NOMO-1 treated with dmso at 0.1 percent for 144 hours (cell line): Measurements from ENCODE around the gene PVALEF.

ENCODE experiments used
- DNase-seq: peaks from one replicate; lab custom pipeline; 2025; ENCODE audit not compliant: unreplicated experiment; lab: John Stamatoyannopoulos, UW

The PVALEF gene

GRCh38 chr17:81180836-81181810 lies 15.8 kb downstream of the PVALEF start:
- DNase-seq, result no peak

- no peak for DNase-seq
Measured at GRCh38 chr17:81181811-81182185, 16.5 kb downstream of the PVALEF start.

- DNase-seq, result no peak
Measured at GRCh38 chr17:81182596-81182995, 17.3 kb downstream of the PVALEF start.

- DNase-seq, result no peak
Measured at GRCh38 chr17:81183316-81183715, 18.0 kb downstream of the PVALEF start.

DNA sequence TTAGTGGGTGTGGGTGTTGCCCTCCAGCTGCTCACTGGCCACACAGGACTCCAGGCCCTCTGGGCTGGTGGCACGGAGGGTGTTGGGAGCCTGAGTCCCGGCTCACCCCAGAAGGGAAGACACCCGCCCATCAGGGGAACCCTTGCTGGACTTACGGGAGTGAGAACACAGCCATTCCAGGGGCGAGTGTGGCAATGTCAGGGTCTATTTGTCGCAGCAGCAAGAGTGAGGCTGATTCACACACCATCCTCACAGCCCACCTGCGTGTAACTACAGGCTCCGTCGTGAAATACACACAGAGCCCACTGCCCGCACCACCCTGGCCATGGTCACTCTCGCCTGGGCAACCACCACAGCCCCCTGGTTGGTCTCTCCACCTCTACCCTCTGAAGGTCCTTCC lies 18.5 kb downstream of the PVALEF start:
- DNase-seq, result no peak

GRCh38 chr17:81184555-81184954 lies 19.2 kb downstream of the PVALEF start:
- no peak for DNase-seq

GRCh38 chr17:81186203-81186602 lies 20.9 kb downstream of the PVALEF start:
- no peak for DNase-seq

DNA sequence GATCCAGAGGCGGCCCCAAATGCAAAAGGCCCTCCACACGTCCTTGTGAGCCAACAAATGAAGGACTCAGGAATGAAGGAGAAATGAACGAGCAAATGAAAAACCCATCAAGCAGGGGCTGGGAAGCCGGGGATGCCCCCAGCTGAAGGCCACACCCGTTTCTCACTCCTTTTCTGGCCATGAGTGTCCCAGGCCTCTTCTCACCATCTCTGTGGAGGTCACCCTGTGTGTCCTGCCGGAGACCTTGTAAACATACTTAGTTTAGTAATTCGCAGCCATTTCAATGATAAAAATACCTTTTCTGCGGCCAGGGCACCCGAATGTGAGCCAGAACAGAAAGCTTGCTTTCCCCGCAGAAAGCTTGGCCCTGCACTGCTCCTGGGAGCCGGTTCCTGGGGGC lies 21.8 kb downstream of the PVALEF start:
- DNase-seq, result no peak

DNA sequence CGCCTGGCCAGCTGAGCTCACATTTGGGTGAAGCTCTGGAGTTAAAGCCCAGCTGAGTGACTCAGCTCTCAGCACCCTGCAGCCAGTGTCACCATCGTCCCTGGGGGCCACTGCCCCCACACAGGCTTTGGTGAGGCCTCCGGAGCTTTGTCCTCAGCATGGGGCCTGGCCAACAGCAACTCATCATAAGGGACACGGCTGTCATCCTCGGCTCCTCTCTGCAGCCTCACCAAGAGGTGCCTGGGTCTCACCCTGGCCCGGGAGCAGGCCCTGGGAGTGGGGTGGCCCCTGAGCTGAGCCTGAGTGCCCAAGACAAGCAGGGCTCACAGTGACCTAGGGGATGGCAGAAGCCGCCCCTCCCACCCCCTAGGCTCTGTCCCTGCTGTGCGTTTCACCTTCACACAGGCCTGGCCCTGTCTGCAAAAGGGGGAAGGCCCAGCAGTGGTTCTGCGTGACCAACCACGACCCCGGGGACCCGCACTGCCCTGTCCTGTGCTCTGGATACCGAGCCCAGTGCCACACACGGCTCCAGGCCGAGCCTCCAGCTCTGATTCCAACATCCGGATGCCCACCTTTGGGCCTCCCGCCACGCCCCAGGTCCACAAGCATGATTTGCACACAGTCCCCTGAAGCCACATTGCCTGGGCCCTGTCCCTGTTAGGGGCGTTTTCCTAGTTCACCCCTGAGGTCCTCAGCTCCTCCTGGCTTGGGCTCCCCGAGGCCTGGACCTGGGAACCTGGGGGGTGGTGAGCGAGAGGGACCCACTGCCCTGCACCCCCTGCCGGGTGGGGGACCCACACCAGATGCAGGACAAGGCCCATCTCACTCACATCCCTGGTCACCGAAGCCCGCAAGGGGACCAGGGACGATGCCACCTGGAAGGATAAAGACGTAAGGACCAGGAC lies 22.5 kb downstream of the PVALEF start:
- no peak for DNase-seq

DNA sequence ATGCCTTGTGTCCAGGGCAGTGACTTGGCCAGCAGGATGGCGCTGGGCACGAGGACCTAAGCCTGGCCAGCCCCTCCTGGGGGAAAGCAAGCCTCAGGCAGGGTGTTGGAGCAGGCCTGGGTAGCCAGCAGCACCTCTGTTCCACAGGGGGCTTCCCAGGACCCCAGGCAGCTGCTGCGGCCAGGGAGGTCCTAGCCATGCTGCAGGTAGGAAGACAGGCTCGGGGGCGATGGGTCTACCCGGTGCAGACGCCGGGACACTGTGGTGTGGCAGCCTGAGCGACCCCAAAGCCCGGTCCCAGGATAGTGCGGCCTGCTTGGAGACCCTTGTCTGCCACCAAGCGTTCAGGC lies 23.2 kb downstream of the PVALEF start:
- DNase-seq, result no peak

DNA sequence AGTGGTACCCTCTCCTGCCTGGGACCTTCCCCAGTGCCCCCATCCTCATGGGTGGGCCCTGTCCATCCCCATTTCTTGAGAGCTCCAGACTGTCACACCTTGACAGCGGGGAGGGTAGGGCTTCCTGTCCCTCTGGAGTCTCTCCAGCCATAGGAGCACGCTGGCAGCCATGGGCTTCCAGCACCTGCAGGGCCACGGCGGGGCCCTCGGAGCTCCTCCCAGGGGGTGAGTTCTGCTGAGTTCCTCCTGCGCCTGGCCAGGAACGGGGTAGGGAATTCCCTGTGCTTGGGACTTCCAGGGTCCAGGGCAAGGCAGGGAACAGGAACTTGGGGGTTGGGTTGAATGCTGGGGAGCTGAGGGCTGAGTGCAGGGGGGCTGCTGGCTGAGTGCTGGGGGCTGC lies 23.7 kb downstream of the PVALEF start:
- no peak for DNase-seq

DNA sequence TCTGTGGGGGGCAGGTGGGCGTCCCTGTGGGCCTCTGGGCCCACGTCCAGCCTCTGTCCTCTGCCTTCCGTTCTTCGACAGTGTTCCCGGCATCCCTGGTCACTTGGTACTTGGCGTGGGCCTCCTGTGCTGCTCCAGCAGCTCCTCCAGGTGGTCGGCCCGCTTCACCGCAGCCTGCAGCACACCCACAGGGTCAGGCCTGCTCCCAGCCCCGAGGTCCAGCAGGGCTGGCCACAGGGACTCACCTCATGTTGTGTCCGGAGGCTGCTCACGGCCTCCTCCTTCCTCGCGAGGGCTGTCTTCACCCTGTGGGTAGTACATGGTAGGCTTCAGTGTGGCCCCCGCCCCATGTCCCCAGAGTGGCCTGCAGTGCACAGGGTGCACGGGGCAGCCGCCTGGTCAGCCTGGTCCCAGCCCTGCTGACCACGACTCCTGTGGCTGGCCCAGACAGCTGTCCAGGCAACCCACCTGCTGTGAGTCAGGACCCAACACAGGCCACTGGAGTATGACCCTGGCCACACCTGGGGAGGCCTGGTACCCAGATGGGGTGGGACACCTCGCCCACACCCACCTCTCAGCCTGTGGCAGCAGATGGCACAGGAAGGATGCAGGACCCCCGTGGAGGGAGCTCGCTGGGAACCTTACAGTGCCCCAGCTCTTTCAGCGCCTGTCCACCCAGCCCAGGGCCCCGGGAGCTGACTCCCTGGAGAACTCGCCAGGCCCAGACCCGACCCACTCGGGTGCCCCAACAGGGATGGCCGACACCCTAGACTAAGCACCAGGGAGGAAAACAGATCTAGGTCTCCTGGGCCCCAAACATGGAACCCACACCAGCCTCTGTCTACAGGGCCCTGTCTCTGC lies 24.6 kb downstream of the PVALEF start:
- DNase-seq, result no peak

GRCh38 chr17:81190591-81190990 lies 25.3 kb downstream of the PVALEF start:
- no peak for DNase-seq

DNA sequence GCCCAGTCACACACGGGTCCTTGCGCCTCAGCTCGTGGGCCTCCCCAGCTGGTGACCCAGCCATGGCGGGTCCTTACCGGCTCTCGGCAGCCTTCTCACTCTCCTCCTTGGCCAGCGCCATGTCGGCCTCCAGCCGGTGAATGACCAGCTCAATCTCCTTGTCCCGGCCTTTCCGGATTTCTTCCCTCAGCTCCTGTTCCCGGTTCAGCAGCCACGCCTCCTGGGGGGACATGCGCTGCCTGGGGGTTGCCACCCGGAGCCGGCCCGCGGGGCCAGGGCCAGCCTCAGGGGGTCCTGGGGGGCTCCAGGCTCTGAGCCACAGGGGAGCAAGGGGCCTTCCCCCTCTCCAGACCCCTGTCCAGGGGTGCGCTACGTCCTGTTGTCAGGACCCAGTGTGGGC lies 25.8 kb downstream of the PVALEF start:
- DNase-seq, result no peak

GRCh38 chr17:81191646-81192045 lies 26.3 kb downstream of the PVALEF start:
- DNase-seq, result no peak

GRCh38 chr17:81192386-81193050 lies 27.2 kb downstream of the PVALEF start:
- no peak for DNase-seq

- DNase-seq, result no peak
Measured at GRCh38 chr17:81193051-81193410, 27.7 kb downstream of the PVALEF start.

- DNase-seq, result no peak
Measured at GRCh38 chr17:81193470-81194224, 28.3 kb downstream of the PVALEF start.

DNA sequence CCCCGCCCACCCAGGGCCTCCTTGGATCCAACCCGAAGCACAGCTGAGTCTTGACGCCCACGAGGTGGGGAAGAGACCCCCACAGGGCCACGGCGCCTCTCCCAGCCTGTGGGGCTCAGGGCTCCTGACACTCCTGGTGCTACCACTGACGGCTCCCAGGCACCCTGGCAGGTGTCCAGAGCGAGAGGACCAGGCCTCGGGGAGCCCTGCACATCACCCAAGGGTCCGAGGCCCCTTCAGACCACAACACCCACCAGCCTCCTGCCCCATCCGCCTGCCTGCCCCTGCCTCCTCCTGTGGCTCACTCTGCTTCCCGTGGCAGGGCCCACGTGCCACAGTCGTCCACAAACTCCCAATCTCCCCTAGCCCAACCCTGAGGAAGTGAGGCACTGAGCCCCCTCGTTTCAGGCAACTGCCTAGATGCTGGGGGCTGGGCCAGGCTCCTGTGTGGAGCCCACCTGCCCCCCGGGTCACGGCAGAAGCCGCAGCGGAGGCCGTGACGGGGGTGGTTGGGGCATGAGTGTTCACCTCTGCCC lies 29.0 kb downstream of the PVALEF start:
- no peak for DNase-seq
